ENCODE results near the gene SH3D19.

DNA sequence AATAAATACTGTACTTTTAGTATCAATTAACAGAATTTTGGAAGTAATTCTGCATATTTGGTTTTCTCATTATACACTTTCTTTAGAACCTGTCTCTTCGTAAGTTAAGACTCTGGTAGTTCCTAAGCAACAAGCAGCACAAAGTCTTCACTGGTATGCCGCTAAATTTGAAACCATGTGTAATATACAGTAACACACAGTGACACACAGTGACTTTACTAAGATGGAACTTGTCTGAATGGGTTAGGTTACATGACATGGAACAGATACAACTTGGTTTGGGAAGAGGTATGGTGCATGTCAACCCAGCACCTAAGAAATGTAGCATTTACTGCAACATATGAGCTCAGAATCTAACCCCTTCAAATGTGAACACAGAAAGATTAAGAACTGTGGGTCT lies 132.0 kb downstream of the SH3D19 start:
- TF ChIP-seq POLR2AphosphoS5 (IDR thresholded peaks at IDR 0.05; ENCODE audit: low read depth, low read length): no peak
- no peak for TF ChIP-seq TAF1 (IDR thresholded peaks at IDR 0.05; ENCODE audit: borderline replicate concordance, insufficient read depth, low read length)

Measured in PFSK-1 (cell line).